BJ (cell line): ENCODE results near the gene OR10G8. TPM values are rescaled to one million over a fixed set of nuclear protein-coding genes. Genes with fewer than 3 reads are reported as not detected.
"Not testable (repeated sequence)": the region's sequence is repeated elsewhere in the genome, so short reads cannot be mapped to it uniquely, and the experiment has no call there.

Experiments
- CTCF ChIA-PET: fragments of 350-600 bp; formaldehyde crosslinking; extraction: SDS; loops from one replicate; lab custom pipeline; 2021; ENCODE audit warnings: antibody characterized with exemption, inconsistent platforms; lab: Yijun Ruan, JAX
- POLR2A ChIA-PET: fragments of 300-600 bp; sonication (Branson Sonifier 250); formaldehyde crosslinking; extraction: SDS; loops from one replicate; lab custom pipeline; 2021; ENCODE audit warnings: antibody characterized with exemption; lab: Charles Lee
- DNase-seq: peaks from one replicate; pipeline ENCODE4 v3.0.0-alpha.2; 2011; ENCODE audit warnings: low read depth
- H3K27me3 ChIP-seq: 2 replicates; pipeline ENCODE4 v1.6.0; 2011; ENCODE audit warnings: low read length; ENCODE audit not compliant: control insufficient read depth, insufficient read depth
- H3K36me3 ChIP-seq: 2 replicates; pipeline ENCODE4 v1.5.1; 2011; ENCODE audit warnings: low read length; ENCODE audit not compliant: control insufficient read depth, insufficient read depth
- H3K4me3 ChIP-seq: 2 replicates; pipeline ENCODE4 v1.5.1; 2011; ENCODE audit warnings: low read depth, mild to moderate bottlenecking, control low read depth, low read length
- polyA minus RNA-seq: library from RNA; depleted of rRNA, polyadenylated mRNA; stranded (reverse); fragments of >200 nt; gene quantifications from 2 replicates; pipeline ENCODE4 v1.2.3, GENCODE V29; 2011; rRNA and poly(A)+ RNA removed
- polyA plus RNA-seq: library from polyadenylated mRNA; depleted of rRNA; stranded (reverse); fragments of >200 nt; gene quantifications from 2 replicates; pipeline ENCODE4 v1.2.3, GENCODE V29; 2011; rRNA removed
- TF ChIP-seq, protein P1 (sequence below): IDR thresholded peaks from 2 replicates; pipeline ENCODE4 v1.5.1; 2011; ENCODE audit warnings: low read depth, mild to moderate bottlenecking, control low read depth, inconsistent platforms, low read length, moderate library complexity; ENCODE audit not compliant: insufficient read depth

The OR10G8 gene, protein sequence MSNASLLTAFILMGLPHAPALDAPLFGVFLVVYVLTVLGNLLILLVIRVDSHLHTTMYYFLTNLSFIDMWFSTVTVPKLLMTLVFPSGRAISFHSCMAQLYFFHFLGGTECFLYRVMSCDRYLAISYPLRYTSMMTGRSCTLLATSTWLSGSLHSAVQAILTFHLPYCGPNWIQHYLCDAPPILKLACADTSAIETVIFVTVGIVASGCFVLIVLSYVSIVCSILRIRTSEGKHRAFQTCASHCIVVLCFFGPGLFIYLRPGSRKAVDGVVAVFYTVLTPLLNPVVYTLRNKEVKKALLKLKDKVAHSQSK
- polyA plus RNA-seq (not detected in 2 replicates), polyA minus RNA-seq (not detected in 2 replicates)

DNA sequence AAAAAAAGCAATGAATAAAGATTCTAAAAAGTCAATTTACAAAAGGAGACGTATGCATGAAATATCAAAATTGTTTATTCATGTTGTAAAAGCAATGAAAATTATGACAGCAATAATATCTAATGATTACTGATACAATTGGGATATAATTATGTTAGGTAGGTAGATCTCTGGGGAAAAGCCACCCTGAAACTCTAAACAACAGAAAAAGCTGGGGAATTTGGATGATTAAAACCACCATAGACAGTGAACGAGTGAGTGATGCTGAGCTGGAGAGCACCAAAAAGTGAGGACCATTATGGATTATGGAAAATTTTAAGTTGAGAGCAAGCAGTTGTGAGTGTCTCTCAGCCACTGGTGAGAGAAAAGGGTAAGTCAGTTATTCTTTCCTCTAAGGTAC is at the start of gene OR10G8:
OR10G8 (plus strand) TSS at position 301 of the 400 bp plus-strand sequence. CDS start 2,825 bp downstream, outside the sequence.
- TF ChIP-seq, protein P1, sequence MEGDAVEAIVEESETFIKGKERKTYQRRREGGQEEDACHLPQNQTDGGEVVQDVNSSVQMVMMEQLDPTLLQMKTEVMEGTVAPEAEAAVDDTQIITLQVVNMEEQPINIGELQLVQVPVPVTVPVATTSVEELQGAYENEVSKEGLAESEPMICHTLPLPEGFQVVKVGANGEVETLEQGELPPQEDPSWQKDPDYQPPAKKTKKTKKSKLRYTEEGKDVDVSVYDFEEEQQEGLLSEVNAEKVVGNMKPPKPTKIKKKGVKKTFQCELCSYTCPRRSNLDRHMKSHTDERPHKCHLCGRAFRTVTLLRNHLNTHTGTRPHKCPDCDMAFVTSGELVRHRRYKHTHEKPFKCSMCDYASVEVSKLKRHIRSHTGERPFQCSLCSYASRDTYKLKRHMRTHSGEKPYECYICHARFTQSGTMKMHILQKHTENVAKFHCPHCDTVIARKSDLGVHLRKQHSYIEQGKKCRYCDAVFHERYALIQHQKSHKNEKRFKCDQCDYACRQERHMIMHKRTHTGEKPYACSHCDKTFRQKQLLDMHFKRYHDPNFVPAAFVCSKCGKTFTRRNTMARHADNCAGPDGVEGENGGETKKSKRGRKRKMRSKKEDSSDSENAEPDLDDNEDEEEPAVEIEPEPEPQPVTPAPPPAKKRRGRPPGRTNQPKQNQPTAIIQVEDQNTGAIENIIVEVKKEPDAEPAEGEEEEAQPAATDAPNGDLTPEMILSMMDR: no peak
- H3K36me3 ChIP-seq: no peaks in the 10 kb centered on the region
- ChIA-PET CTCF (interaction anchor here (0.6 kb wide), 1 partner anchor 11 kb away, joined by 3 read pairs; no protein-coding TSS in a partner anchor), POLR2A (no interaction called here)
- no peaks in the 10 kb centered on the region for H3K27me3 ChIP-seq
- H3K4me3 ChIP-seq: no peak within 1 kb of the TSS
- DNase-seq: no peak

DNA sequence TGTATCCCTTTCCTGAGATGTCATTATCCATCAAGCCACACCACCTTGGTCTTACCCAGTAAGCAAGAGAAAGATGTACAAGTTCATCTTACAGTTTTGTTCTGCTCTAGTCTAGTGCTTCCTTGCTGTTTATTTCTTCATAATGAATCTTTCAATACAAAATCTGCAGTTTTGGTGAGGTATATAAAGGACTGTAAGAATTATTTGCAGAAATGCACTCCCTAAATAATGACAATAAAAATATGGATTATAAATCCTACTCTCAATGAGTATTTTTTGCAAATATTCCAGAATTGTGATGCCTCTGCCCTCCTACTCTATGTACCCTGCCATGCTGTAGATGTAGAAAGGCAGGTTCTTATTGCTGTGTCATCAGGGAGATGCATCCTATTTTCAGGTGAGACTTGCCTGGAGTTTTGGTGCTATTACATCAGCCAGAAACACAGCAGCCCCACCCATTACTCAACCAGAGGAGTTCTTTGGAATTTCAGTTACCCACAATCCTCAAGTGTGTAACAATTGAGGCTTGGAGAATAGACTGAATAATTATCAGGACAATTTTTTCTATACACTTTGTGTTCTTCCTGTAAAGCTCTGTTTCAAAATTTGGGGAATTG is 48.8 kb upstream of the OR10G8 start, which contains the start of gene OR10S1:
OR10S1 (minus strand) TSS at position 51 of the 617 bp plus-strand sequence. CDS start 117 bp downstream, outside the sequence.
- POLR2A ChIA-PET: no interaction called here
- no peaks in the 10 kb centered on the region for H3K36me3 ChIP-seq
- no peak for DNase-seq
- TF ChIP-seq, protein P1: no peak
- H3K27me3 ChIP-seq: no peaks in the 10 kb centered on the region
- H3K4me3 ChIP-seq: no peak within 1 kb of the TSS
- CTCF ChIA-PET: no interaction called here

DNA sequence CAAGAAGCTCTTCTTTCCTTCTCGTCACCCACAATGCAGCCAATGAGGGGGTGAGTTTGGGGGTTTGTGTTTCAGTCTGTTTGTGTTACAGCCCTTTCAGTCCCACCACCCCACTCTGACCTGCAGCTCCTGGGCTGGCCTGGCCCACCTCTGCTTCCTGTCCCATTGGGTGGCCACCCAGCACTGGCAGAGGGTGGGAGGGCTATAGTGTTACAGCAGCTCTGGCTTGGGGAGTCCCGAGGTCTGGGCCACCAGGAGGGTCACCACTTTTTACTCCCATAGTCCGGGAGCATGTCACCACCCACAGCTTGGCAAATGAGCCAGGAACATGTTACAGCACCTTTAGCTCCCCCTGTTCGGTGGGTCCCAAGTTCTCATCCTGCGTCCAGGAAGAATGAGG is 47.3 kb upstream of the OR10G8 start:
- H3K4me3 ChIP-seq: no peak overlapping the region
- CTCF ChIA-PET: no interaction called here
- H3K36me3 ChIP-seq: no peaks in the 10 kb centered on the region
- TF ChIP-seq, protein P1: no peak
- POLR2A ChIA-PET: no interaction called here
- DNase-seq: no peak
- no peaks in the 10 kb centered on the region for H3K27me3 ChIP-seq

DNA sequence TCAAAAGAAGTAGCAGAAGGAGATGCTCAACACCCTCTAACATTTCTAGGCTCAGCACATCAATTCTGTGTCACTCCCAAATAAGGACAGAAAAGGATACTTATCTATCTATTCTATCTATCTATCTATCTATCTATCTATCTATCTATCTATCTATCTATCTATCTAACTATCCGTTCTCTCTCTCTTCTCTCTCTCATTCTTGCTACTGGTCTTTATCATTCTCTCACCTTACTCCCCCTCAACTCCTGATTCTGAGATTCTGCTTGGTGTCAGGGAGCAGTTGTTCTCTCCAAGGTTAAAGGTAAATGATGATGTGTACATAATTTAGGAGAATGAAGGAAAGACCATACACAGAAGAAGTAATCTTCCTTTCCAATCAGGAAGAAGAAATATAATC is 31.5 kb upstream of the OR10G8 start, which contains the start of gene OR10G6:
OR10G6 (minus strand) TSS at position 43 of the 400 bp plus-strand sequence; CDS start at position 43, 0 bp downstream.
- TF ChIP-seq, protein P1: no peak
- CTCF ChIA-PET: no interaction called here
- Histone ChIP-seq H3K27me3 (no peaks in the 10 kb centered on the region; the same call in 1 of the 2 replicates), H3K36me3 (no peaks in the 10 kb centered on the region), H3K4me3 (no peak within 1 kb of the TSS)
- POLR2A ChIA-PET: no interaction called here
- no peak for DNase-seq

DNA sequence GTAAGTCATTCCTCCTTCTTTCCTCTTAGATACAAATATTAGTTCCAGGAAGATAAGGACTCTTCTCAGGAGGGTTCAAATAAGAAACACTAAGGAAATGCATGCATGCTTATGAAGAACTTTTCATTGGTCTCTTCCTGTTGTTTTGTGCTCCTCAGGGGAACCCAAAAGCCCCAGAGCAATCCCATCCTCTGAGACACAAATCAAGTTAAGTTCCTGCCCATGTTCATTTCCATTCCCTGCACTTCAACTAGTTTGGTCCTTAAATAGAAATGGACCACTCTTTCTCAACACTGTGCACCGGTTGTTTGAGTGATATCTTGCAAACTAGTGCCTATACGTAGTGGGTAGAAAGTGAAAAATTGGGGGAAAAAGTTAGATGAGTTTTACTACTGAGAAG is 13.9 kb upstream of the OR10G8 start, which contains the start of gene OR10G4:
OR10G4 (plus strand) TSS at position 301 of the 400 bp plus-strand sequence. CDS start 2,578 bp downstream, outside the sequence.
- Histone ChIP-seq H3K36me3 (no peaks in the 10 kb centered on the region), H3K4me3 (no peak within 1 kb of the TSS), H3K27me3 (no peaks in the 10 kb centered on the region)
- DNase-seq: no peak
- CTCF ChIA-PET: no interaction called here
- POLR2A ChIA-PET: no interaction called here
- TF ChIP-seq, protein P1: no peak

DNA sequence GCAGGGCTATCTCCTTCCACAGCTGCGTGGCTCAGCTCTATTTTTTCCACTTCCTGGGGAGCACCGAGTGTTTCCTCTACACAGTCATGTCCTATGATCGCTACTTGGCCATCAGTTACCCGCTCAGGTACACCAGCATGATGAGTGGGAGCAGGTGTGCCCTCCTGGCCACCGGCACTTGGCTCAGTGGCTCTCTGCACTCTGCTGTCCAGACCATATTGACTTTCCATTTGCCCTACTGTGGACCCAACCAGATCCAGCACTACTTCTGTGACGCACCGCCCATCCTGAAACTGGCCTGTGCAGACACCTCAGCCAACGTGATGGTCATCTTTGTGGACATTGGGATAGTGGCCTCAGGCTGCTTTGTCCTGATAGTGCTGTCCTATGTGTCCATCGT is 10.8 kb upstream of the OR10G8 start:
- H3K27me3 ChIP-seq, H3K4me3 ChIP-seq, CTCF ChIA-PET, POLR2A ChIA-PET, DNase-seq, H3K36me3 ChIP-seq: not testable (repeated sequence)
